ENCODE results near the gene TP53I3. TPM values are rescaled to one million over a fixed set of nuclear protein-coding genes. Genes with fewer than 3 reads are reported as not detected.

Gene TP53I3
- total and polyA plus RNA-seq, 2 of the 4 experiments (the other 2 are of a cell fraction): 25.5 to 42.2 TPM

DNA sequence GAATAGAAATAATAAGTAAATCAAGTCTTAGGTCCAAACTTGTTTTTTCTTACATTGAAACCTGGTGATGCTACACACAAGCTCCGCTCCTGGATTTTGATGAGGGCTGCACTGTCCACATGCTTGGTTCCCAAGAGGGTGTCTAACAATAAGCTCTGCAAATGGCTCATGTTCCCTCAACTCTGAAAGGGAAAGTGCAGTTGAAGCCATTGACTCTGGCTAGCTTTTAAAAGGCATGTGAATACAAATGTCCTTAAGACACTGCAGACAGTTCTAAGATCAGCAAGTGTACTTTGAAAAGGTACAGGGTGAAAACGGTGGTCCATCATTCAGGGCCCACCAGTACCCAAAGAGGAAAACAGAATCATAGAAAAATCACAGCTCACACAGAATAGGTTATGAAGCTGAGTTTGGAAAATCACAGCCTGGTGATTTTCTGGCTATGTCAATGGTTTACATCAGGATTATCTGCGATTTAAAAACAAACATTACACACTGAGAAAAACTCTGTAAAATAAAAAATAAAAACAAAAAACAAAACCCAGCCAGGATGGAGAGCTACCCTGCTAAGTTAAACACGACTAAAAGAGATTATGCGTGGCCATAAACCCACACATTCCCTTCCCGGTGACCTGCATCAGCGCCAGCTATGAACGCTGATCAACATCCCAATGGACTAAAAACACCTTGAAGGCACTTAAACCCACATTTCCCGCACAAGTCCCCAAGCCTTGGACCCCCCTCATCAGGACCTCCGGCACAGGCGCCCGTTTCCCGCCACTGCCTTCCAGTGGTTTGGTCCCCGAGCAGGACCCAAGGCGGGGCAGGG, 37.9 kb upstream of the TP53I3 start:
- Histone ChIP-seq H2AK5ac (ENCODE audit: low read depth, low read length) (no peak overlapping the region), H3K79me1 (ENCODE audit: low read depth in 1 of 2, low read length in 2 of 2) (peaks cover 20 to 24% of the 10 kb centered on the region in 2 experiments), H4K91ac (ENCODE audit: insufficient read depth, low read depth, low read length) (peak overlapping the region; percentile 26), H3K23ac (ENCODE audit: low read depth, low read length) (peak overlapping the region; percentile 66; the same call in 1 of the 2 replicates), H3K9me1 (ENCODE audit: insufficient read depth, low read length) (peaks cover 6% of the 10 kb centered on the region), H3K56ac (ENCODE audit: extremely low read depth, insufficient read depth, low read length) (peak overlapping the region; percentile 81), H3K4me1 (ENCODE audit: control insufficient read depth, insufficient read depth, low read length) (no peaks in the 10 kb centered on the region), H3K36me3 (ENCODE audit: control insufficient read depth, insufficient read depth, low read length) (no peaks in the 10 kb centered on the region), H3K27ac (ENCODE audit: insufficient read depth, low read length) (peak overlapping the region; percentile 63), H2BK20ac (ENCODE audit: low read depth, low read length) (no peak overlapping the region), H3K4ac (ENCODE audit: low read depth, low read length) (peak overlapping the region; percentile 90), H2BK5ac (ENCODE audit: low read depth, low read length, poor library complexity, severe bottlenecking) (peak overlapping the region; percentile 44), H3K4me2 (ENCODE audit: low read depth, low read length) (peak overlapping the region; percentile 88), H3K9ac (ENCODE audit: low read depth, low read length) (peak overlapping the region; percentile 83), H2AFZ (replicated peaks; ENCODE audit: low read length, poor library complexity) (peak overlapping the region; percentile 100), H2BK15ac (ENCODE audit: low read depth, low read length) (no peak overlapping the region; the same call in 2 of the 3 replicates), H4K5ac (ENCODE audit: low read depth, low read length) (peak overlapping the region; percentile 56), H4K8ac (ENCODE audit: low read depth in 2 of 2, low read length in 2 of 2) (peak overlapping the region; percentile 89 to 90), H4K20me1 (ENCODE audit: insufficient read depth, low read length) (no peaks in the 10 kb centered on the region), H2AK9ac (replicated peaks; ENCODE audit: low read depth, low read length, poor library complexity) (peak overlapping the region; percentile 63), H3K27me3 (ENCODE audit: control insufficient read depth, insufficient read depth, low read length) (no peaks in the 10 kb centered on the region), H3K18ac (ENCODE audit: low read depth, low read length) (0 out of 2 replicates have a peak overlapping the region, but pooled peaks have one; percentile 19), H3K14ac (replicated peaks; ENCODE audit: low read depth, low read length) (peak overlapping the region; percentile 87), H3K4me3 (ENCODE audit: insufficient read depth, low read depth, low read length) (peak overlapping the region; percentile 84), H3K9me3 (ENCODE audit: control insufficient read depth, insufficient read depth, low read length) (no peaks in the 10 kb centered on the region), H2BK120ac (ENCODE audit: low read depth, low read length) (0 out of 2 replicates have a peak overlapping the region, but pooled peaks have one; percentile 16)
- ATAC-seq (ENCODE audit: low read depth) (no peak), DNase-seq (peak; percentile 3)
- no TSS peak for BruUV-seq (replicated peaks)
- ChIA-PET POLR2A (ENCODE audit: unreplicated experiment) (interaction anchor here (0.7 to 1.5 kb wide), 2 partner anchors 11 to 39 kb away, joined by 3 to 7 read pairs; no protein-coding TSS in a partner anchor), CTCF (interaction anchor here (0.5 to 1.3 kb wide), 3 partner anchors 38 to 762 kb away, joined by 3 to 4 read pairs (median 3); partner anchors contain the start of gene TP53I3)
- 13% methylated on average over 4 of the region's 15 CpGs; no CpG with 5 or more reads in 1 of the 2 experiments for WGBS, 2 experiments (ENCODE audit: extremely low coverage in 2 of 2, insufficient read length in 1 of 2)
- dilution Hi-C loops (cut with HindIII; ENCODE audit: low sequenced_read_pairs, unreplicated experiment) (no loop called here), intact Hi-C loops (cut with micrococcal nuclease) (no loop called here), in situ Hi-C loops (cut with MboI; ENCODE audit: low sequenced_read_pairs) (no loop called here)
- TF ChIP-seq ELK1 (IDR thresholded peaks at IDR 0.05; ENCODE audit: borderline replicate concordance, low read depth, low read length) (no peak), FOS (IDR thresholded peaks at IDR 0.05; ENCODE audit: low read depth, low read length) (no peak)
